Left renal cortex interstitium (tissue), 4 donors: ENCODE data around the gene ARHGEF1. TPM values are rescaled to one million over a fixed set of nuclear protein-coding genes. Genes with fewer than 3 reads are reported as not detected.

Source experiments
- DNase-seq, 4 donors: peaks; one replicate each; pipeline ENCODE4 v3.0.0-alpha.2; 2013; ENCODE audit warnings: low read depth in 4 of 4, low spot score in 2 of 4, missing footprints in 1 of 4
- polyA plus RNA-seq, 4 donors: library from polyadenylated mRNA; unstranded; fragments of 120-200 nt; gene quantifications; one replicate each; pipeline ENCODE4 v1.2.1, GENCODE V29; 2013; ENCODE audit not compliant: insufficient read length in 4 of 4

The ARHGEF1 gene
- polyA plus RNA-seq, 4 donors: 32.1 to 77.6 (median 53.4) TPM

DNA sequence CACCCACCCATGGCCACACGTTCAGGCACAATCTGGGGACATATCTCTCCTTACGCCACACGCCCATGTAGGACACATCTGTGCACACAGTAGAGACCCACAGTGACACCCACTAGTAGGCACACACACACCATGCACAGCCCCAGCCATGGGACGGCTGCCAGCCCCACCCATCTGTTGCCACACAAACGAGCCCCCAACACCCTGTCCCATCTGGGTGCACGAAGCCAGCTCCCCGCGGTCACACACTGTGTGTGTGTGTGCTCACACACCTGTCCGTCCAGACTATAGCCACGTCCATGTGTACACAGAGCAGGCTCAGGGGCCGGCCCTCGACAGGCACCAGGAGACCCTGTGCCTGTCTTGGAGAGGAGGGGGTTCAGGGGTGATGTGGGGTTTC, 34.7 kb downstream of the ARHGEF1 start:
- DNase-seq: no peak

DNA sequence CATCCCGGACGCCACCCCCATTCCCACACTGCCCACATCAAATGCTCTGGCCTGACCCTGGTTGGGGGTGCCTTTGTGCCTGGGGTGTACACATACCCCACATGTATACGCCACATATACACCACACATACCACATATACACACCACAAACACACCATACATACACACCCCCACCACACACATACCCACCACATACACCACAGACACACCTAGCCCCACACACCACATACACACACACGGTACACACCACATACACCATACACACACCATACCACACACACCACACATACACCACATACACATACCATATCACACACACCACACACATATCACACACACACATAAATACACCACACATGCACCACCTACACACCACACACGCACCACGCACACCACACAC, 35.1 kb downstream of the ARHGEF1 start:
- DNase-seq: no peak

DNA sequence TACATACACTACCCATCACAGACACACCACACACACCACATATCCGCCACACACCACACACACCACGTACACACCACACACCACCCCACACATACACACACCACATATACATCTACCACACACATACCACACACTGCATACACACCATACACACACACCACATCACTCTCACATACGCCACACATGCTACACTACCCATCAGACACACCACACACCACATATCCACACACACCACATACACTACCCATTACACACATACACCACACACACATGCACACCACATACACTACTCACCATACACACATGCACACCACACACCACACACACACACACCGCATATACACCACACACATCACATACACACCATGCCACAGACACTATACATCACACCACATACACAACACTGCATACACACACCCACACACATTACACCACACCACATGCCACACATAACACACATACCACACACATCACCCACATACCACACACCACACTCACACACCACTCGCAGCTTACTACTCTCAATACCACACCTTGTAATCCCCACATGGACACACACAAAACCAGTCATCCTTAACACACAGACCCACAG, 35.8 kb downstream of the ARHGEF1 start:
- DNase-seq: no peak

DNA sequence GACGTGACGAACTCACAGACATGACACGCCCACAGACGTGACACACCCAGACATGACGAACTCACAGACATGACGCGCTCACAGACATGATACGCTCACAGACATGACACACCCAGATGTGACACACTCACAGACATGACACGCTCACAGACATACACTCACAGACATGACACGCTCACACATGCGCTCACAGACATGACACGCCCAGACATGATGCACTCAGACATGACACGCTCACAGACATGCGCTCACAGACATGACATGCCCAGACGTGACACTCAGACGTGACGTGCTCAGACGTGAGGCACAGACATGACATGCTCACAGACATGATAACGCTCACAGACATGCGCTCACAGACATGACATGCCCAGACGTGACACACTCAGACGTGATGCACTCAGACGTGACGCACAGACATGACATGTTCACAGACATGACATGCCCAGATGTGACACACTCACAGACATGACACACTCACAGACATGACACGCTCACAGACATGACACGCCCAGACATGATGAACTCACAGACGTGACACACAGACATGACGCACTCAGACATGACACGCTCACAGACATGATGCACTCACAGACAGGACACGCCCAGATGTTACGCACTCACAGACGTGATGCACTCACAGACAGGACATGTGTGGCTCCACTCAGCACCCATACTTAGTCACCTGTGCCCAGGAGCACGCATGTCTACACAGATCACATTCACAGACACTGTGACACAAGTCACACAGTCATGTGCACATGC, 37.1 kb downstream of the ARHGEF1 start:
- DNase-seq: no peak

DNA sequence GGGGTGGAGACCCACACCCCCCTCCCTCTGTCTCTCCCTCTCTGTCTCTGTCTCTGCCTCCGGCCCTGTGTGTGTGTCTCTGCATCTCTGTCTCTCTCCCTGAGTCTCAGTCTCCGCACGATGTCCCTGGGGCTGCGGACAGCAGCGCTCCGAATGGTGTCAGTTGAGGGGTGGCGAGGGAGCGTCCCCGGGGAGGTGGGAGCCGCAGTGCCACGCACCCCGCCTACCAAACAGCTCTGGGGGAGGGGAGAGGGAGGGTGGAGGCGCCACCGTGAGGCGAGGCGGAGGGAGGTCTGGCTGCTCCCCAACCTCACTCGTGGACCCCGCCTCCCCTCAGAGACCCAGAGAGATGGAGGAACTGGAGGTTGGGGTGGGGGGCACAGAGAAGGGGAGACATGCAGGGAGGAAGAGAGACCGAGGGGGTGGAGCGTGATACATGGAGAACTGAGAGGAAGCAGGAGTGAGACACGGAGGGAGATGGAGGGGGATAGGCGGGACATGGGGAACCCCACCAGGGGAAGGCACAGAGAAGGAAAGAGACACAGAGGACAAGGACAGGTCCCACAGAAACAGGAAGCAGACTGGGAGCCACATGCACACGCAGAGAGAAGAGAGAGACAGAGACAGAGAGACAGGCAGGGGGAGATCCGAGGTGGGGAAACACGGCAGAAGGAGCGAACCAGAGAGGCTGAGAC, 38.0 kb downstream of the ARHGEF1 start:
- no peak for DNase-seq

DNA sequence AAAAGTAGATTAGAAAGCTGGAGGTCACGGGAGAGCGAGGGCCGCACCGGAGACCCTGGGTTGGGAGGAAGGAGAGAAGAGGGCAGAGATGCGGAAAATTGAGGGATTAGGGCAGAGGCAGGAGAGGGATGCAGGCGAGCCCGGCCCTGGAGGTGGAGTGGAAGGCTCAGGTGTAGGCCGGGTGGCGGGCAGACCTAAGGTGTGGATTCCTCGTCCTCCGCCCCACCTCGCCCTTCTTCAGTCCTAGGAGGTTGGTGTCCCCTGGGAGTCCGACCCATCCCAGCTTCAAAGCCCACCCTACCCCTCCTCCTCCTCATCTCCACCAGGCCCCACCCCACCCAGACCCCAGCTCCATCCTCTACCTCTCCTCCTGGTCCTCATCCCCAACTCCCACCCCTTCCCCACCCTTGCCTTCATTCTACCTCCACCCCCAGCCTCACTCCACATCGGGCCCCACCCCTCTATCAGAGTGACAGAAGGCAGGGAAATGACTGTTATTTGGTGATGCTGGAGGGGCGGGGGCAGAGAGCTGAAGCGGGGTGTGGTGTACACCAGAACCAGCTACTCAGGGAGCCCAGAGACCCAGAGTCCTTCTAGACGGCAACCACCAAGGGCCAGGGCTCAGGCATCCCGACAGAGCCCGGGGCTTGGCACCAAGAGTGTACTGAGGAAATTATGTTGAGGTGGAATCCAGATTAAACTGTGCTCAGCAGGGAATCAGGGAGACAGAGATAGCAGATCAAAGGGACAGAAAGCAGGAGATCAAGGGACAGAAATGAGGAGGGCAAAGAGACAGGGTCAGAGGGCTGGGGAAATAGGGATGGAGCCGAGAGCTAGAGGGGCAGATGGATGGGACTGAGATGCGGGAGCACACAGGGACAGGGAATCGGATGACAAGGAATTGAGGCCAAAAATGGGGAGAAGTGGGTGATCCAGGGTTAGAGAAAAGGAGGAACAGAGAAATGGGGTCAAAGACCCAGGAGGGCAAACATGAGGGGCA, 38.9 kb downstream of the ARHGEF1 start:
- DNase-seq: no peak

DNA sequence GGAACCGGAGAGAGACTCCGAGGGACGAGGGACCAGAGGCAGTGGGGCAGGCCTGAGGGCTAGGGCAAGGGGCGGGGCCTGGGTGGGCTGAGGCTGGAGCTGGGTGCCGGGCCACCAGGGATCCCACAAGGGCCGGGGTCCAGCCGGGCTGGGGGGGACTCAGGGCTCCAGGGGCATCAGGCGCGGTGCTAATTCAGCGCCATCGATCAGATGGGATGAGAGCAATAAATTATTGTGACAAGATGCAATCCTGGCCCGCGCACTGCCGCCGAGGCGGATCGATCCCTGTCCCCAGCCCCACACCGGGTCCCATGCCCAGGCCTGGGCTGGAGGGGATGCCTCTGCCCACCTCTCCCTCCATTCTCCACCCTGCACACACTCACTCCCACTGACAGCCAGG, 39.6 kb downstream of the ARHGEF1 start:
- DNase-seq: no peak

DNA sequence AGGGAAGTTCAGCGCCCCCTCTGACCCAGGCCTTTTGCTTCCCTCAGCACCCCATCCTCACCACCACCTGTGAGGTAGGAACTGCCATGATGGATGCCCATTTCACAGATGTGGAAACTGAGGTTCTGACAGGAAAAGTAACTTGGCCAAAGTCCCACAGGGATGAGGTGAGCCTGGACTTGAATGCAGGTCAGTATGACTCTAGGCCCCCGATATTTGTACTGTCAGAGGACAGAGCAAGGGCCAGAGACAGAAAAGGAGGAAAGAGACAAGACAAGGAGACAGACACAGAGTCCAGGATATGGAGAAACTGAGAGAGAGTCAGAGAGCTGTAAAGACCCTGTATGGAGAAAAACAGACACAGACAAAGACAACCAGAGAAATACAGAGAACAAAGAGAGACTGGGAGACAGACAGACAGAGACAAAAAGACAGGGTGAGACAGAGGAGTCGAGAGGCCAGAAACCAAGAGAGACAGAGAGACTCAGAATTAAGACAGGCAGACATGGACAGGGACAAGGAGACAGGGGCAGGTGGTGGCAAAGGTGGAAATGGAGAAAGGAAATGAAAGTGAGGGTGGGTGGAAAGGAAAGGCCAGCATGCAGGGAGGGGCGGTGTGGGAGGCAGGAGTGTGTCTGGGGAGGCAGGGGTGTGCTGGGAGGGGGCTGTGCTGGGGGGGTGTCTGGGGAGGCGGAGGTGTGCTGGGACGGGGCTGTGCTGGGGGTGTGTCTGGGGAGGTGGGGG, 40.2 kb downstream of the ARHGEF1 start:
- DNase-seq: no peak

DNA sequence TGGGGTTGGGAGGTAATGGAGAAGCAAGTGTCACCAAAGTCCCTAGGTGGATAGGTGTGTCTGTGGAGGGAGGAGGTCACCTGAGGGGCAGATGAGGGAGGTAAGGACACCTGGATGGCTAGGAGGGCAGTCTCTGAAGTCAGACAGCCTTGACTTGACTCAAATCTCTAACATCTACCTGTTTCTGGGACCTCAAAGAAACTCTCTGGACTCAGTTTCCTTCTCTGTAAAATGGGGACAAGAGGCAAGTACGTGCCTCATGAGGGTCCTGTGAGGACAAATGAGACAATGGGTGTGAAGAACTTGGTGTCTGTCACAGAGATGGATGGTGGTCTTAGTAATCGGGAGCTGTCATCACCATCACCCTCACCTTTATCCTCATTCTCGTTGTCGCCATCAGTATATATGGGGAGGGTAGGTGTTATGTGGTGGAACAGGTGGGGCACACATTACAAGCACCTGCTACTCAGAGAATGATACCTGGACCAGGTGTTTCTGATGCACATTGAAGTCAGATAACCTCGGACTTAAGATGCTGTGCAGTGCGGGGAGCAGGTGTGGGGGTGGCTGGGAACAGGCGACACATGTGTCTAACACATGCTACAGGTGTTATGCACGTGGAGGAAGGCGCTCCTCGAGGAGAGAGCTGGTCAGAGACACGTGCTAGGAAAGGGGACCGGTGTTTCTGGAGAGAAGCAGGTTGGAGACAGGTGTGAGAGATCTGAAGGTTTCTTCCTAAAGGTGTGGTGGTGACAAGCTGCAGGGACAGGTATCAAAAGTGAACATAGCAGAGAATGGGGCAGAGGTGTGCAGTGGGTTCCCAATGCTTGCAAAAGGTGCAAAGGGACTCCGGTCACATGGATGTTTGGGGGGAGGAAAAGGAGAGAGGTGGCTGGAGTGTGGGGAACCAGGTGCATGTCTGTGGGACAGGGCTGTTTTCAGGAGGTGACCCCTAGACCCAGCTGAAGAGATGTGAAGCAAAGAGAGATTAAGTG, 41.5 kb downstream of the ARHGEF1 start:
- no peak for DNase-seq

DNA sequence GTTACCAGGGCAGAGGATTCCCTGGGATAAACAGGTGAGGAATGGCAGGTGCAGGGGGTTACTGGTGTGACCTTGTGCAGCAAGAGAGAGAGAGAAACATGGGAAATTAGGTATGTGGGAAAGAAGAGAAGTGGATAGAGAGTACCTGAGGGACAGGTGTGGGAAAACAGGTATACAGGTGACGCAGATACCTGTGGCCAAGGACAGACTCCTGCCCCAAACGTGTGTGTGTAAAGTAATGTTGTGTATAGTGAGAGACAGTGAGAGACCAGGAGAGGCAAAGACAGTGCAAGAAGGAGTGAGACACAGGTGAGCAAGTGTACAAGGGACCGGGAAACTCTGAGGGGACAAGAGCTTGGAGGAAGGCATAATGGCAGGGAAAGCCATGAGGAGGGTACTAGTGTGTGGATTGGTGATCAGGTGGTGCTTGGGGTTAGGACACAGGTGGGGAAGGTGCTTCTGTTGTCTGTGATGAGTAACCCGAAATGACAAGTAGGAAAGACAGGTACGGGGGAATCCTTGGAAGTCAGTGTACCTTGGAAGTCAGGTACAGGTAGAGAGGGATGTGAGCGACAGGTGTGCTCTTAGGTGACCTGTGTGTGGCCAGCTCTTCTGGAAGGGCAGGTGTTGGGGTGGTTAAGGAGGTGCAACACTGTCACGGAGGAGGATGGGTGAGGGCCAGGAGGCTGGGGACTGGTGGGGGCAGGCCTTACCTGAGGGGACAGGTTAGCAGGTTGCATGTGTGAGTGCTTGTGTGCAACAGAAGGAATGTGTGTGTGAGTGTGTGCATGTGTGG, 42.4 kb downstream of the ARHGEF1 start:
- DNase-seq: no peak

DNA sequence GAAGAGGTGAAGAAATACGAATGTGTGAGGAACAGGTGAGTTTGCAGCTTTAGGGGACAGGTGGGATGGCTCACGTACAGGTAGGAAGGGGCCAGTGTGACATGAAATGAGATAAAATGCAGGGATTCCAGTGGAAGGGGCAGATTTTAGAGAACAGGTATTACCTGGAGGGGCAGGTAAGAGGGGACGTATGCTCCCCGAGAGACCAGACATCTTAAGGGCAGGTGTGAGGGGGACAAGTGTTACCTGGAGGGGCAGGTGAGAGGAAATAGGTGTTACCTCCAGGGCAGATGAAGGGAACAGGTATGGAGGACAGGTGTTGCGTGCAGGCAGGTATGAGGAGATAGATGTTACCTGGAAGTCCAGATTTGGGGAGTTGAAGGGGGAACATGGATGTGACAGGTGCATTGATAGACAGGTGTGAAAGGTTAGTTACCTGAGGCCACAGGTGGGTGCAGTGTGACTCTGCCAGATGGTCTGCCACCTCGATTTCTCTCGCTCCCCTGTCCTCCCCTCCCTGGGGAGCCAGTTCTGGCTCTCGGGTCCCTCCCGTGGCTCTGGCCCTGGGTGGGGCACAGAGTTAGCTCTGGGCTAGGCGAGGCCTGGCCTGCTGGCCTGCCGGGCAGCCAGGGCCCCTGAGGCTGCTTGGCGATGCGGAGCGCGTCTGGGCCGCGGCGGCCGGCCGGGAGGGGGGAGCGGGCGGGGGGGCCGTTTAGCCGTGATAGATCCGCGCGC, 43.2 kb downstream of the ARHGEF1 start:
- DNase-seq: no peak

DNA sequence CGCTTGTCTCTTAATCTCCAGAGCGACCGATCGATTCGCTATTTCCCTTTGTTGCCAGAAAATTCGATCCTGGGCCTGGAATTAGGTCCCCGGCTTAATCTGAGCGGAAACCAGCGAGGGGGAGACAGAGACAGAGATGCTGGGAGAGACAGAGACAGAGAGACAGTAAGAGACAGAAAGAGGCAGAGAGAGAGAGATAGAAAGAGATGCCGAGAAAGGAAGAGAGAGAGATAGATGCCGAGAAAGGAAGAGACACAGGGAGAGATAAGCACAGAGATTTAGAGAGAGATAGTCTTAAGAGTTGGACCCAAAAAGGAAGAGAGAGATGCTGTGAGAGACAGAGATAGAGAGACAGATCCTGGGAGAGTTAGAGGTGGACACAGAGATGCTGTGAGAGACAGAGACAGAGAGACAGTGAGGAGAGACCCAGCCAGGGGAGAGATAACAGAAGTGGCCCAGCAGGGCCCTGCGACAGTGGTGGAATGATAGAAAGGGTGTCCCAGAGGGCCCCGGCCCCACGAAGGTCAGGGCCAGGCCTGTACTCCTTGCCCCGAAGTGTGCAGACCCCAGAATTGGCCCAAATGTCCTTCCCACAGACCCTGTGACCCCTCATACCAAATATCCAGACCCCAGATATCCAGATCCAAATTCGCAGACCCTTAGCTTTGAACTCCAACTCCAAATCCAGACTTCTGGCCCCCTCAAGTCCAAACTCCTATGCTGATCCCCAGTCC, 43.9 kb downstream of the ARHGEF1 start:
- no peak for DNase-seq

DNA sequence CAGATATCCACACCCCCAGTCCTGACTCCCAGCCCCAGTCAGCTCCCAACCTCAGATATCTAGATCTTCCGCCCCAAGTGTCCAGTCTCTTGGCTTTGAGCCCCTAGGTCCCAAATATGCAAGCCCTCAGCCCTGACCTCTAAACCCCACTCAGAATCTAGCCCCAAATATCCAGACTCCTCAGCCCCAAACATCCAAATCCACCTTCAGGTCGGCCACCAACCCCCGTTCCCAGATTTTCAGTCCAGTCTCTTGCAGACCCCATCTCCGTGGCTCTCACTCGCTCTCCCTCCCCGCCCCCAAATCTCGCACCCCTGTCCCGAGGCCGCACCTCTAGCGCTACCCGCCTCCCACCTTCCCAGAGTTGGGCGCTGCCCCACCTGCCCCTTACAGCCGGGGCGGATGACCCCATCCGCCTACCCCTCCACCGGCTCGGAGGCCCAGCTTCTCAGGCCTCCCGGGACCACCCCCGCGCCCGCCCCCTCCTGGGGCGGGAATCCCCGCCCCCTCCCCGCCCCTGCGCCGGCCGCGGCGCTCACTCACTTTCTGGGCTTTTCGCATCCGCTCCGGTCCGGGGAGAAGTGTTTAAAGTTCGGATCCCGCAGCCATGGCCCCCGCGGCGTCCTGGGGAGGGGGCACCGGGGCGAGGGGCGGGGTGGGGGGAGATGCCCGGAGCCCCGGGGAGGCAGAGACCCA, 44.7 kb downstream of the ARHGEF1 start:
- no peak for DNase-seq

DNA sequence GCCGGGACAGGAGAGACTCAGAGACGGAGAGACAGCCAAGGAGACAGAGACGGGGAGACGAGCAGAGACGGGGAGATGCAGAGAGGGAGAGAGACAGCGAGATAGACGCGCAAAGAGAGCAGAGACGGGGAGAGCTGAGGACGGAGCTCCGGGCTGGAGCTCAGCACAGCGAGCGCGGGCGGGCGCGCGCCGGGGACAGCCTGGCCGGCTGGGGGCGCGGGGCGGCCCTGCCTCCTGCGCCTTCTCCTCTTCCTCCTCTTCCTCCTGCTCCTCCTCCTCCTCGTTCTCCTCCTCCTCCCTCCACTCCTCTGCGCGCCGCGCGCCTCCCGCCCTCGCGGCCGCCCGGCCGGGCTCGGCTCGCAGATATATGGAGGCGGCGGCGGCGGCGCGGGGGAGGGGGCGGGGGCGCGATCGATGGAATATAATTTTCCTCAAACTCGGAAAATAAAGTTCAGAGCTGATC, 45.3 kb downstream of the ARHGEF1 start, which contains the start of gene ERFL:
Gene ERFL, minus strand, starts transcription at position 229 of the 463 bp plus-strand sequence. CDS start 15,530 bp downstream, outside the sequence.
- no peak for DNase-seq

DNA sequence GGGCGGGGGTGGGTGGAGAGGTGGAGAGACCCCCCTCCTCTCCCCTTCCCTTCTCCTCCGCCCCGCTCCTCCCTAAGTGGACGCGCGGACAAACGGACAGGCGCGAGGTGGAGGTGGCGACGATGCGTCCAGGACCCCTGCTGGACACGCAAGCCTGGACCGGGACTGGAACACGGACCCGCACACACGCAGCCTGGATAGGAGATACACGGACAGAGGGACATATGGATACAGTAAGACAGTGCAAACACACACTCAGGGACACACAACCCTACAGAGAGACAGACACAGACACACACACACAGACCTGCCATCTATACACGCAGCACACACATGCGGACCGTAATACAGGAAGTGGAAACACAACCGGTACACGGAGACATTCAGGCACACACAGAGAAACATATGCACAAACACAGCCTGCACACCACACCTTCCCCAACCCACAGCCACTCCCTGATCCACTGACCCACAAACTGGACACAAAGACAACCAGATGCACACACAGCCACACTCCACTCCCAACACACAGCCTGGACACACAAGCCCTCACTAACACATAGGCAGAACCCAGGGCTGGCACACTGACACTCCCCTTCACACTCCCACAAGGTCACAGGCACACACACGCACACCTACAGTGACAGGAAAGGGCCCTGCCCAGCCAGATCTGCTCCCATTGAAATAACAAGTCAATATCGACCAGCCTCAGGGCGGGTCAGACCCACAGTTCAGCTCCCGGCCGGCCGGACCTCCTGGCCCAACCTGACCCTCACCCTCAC, 46.0 kb downstream of the ARHGEF1 start:
- no peak for DNase-seq
